Stimulated activated CD8-positive, alpha-beta memory T cell treated with anti-CD3 and anti-CD28 coated beads, Interleukin-15, amount 100 ng/mL, for 48 hours (primary cell): Measurements from ENCODE around the gene GINS3.

Experiments used
- DNase-seq, 2 donors: peaks; one replicate each; pipeline ENCODE4 v3.0.0-alpha.2; 2020; ENCODE audit warnings: low read depth in 2 of 2

The GINS3 gene

GRCh38 chr16:58425245-58425644, 33.0 kb downstream of the GINS3 start:
- no peak for DNase-seq

GRCh38 chr16:58425756-58426494, 33.7 kb downstream of the GINS3 start:
- peak in 1 of 2 donors; percentile 43 for DNase-seq

- no peak for DNase-seq
Observed at GRCh38 chr16:58426966-58427365, 34.7 kb downstream of the GINS3 start.

- DNase-seq, result no peak
Observed at GRCh38 chr16:58428621-58429542, 36.6 kb downstream of the GINS3 start.

- no peak for DNase-seq
Observed at GRCh38 chr16:58430718-58431117, 38.4 kb downstream of the GINS3 start.

- no peak for DNase-seq
Observed at GRCh38 chr16:58433569-58433951, 41.3 kb downstream of the GINS3 start.

GRCh38 chr16:58435779-58436178, 43.5 kb downstream of the GINS3 start:
- no peak for DNase-seq

- no peak for DNase-seq
Observed at GRCh38 chr16:58440131-58440530, 47.9 kb downstream of the GINS3 start.

- DNase-seq, result no peak
Observed at GRCh38 chr16:58442547-58442946, 50.3 kb downstream of the GINS3 start.

- DNase-seq, result no peak
Observed at GRCh38 chr16:58443783-58444182, 51.5 kb downstream of the GINS3 start.

- DNase-seq, result no peak
Observed at GRCh38 chr16:58444265-58444664, 52.0 kb downstream of the GINS3 start.

GRCh38 chr16:58448890-58449289, 56.6 kb downstream of the GINS3 start:
- DNase-seq, result no peak

- DNase-seq, result no peak
Observed at GRCh38 chr16:58449306-58449705, 57.0 kb downstream of the GINS3 start.

GRCh38 chr16:58449768-58450167, 57.5 kb downstream of the GINS3 start:
- DNase-seq, result no peak

- no peak for DNase-seq
Observed at GRCh38 chr16:58450590-58450989, 58.3 kb downstream of the GINS3 start.

GRCh38 chr16:58451265-58451689, 59.0 kb downstream of the GINS3 start:
- no peak for DNase-seq

- no peak for DNase-seq
Observed at GRCh38 chr16:58451945-58452401, 59.7 kb downstream of the GINS3 start.

- DNase-seq, result no peak
Observed at GRCh38 chr16:58452640-58453039, 60.4 kb downstream of the GINS3 start.

GRCh38 chr16:58454178-58454577, 61.9 kb downstream of the GINS3 start:
- DNase-seq, result no peak

GRCh38 chr16:58454856-58455255, 62.6 kb downstream of the GINS3 start:
- DNase-seq, result no peak
